Sigmoid colon (tissue), 4 donors: ENCODE results near the gene KCNT1.

ENCODE experiments used
- POLR2AphosphoS5 ChIP-seq, 4 donors: sonication (generic); formaldehyde crosslinking; IDR thresholded peaks; one replicate each; pipeline ENCODE4 v1.6.1; 2017; ENCODE audit warnings: antibody characterized with exemption in 4 of 4
- TF ChIP-seq, protein P1 (sequence below), 4 experiments: fragments of 450-650 bp in 3 of 4; fragments of 200-600 bp in 1 of 4; IDR thresholded peaks; one replicate each; pipeline ENCODE4 v1.5.1; 2016 to 2019; ENCODE audit warnings: antibody characterized with exemption in 4 of 4, mild to moderate bottlenecking in 3 of 4, moderate library complexity in 2 of 4

DNA sequence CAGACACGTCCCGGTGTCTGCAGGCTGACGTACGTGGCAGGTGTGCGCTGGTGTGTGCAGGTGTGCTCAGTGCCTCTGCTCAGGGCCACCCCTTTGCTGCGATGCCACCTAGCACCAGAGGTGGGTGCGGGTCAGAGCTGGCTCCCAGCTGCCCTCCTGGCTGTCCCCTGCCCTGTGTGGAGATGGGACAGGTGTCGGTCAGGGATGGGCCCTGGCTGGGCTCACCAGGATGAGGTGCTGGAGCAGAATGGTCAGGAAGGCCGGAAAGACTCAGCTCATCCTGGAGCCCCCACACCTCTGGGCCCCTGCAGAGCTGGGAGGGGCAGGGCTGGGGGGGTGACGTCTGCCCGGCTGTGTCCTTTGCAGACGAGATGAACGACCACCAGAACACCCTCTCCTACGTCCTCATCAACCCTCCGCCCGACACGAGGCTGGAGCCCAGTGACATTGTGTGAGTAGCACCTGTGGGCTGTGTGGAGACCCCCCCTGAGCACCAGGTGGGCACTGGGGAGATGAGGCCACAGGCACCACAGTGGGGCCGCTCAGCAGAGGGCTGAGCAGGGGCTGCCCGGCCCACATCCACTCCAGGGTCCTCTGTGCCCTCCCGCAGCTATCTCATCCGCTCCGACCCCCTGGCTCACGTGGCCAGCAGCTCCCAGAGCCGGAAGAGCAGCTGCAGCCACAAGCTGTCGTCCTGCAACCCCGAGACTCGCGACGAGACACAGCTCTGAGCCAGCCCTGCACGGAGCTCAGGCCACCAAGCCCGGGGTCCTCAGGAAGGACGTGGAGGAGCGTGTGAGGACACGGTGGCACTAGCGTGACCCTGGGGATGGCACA, 89.7 kb downstream of the KCNT1 start:
- TF ChIP-seq POLR2AphosphoS5 (IDR thresholded peaks at IDR 0.05): no peak
- TF ChIP-seq, protein P1, sequence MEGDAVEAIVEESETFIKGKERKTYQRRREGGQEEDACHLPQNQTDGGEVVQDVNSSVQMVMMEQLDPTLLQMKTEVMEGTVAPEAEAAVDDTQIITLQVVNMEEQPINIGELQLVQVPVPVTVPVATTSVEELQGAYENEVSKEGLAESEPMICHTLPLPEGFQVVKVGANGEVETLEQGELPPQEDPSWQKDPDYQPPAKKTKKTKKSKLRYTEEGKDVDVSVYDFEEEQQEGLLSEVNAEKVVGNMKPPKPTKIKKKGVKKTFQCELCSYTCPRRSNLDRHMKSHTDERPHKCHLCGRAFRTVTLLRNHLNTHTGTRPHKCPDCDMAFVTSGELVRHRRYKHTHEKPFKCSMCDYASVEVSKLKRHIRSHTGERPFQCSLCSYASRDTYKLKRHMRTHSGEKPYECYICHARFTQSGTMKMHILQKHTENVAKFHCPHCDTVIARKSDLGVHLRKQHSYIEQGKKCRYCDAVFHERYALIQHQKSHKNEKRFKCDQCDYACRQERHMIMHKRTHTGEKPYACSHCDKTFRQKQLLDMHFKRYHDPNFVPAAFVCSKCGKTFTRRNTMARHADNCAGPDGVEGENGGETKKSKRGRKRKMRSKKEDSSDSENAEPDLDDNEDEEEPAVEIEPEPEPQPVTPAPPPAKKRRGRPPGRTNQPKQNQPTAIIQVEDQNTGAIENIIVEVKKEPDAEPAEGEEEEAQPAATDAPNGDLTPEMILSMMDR (IDR thresholded peaks at IDR 0.05): no peak
